Limb (tissue), 2 donors: ENCODE results near the gene VSIR.
A peak's percentile ranks its signal among the peaks of the same experiment; 100 is the strongest.

Source experiments
- DNase-seq, 2 donors: peaks; one replicate each; pipeline ENCODE4 v3.0.0-alpha.2; 2016; ENCODE audit errors: extremely low spot score in 2 of 2

VSIR gene

GRCh38 chr10:71782221-71782916 lies 9.0 kb upstream of the VSIR start:
- no peak for DNase-seq

- no peak for DNase-seq
Observed at GRCh38 chr10:71780719-71781118, 7.4 kb upstream of the VSIR start.

GRCh38 chr10:71780156-71780555 lies 6.8 kb upstream of the VSIR start:
- DNase-seq = no peak

- DNase-seq = no peak
Observed at GRCh38 chr10:71779641-71780040, 6.3 kb upstream of the VSIR start.

- no peak for DNase-seq
Observed at GRCh38 chr10:71778071-71778825, 4.9 kb upstream of the VSIR start.

- no peak for DNase-seq
Observed at GRCh38 chr10:71777213-71777985, 4.1 kb upstream of the VSIR start.

- no peak for DNase-seq
Observed at GRCh38 chr10:71776481-71776925, 3.2 kb upstream of the VSIR start.

GRCh38 chr10:71774916-71775702 lies 1.8 kb upstream of the VSIR start:
- no peak for DNase-seq

GRCh38 chr10:71772832-71773220 lies 494 bp downstream of the VSIR start:
- DNase-seq = no peak

- no peak for DNase-seq
Observed at GRCh38 chr10:71771821-71772617, 1.3 kb downstream of the VSIR start.

- DNase-seq = no peak
Observed at GRCh38 chr10:71771204-71771603, 2.1 kb downstream of the VSIR start.

- no peak for DNase-seq
Observed at GRCh38 chr10:71770789-71771188, 2.5 kb downstream of the VSIR start.

- DNase-seq = no peak
Observed at GRCh38 chr10:71770255-71770654, 3.1 kb downstream of the VSIR start.

GRCh38 chr10:71769279-71769823 lies 4.0 kb downstream of the VSIR start:
- no peak for DNase-seq

GRCh38 chr10:71767420-71768035 lies 5.8 kb downstream of the VSIR start:
- DNase-seq = no peak

- DNase-seq = peak in 1 of 2 donors; percentile 46
Observed at GRCh38 chr10:71766717-71767419, 6.5 kb downstream of the VSIR start.

- no peak for DNase-seq
Observed at GRCh38 chr10:71765906-71766716, 7.2 kb downstream of the VSIR start.

- no peak for DNase-seq
Observed at GRCh38 chr10:71765176-71765904, 8.0 kb downstream of the VSIR start.
